NCI-H748 treated with DMSO at 0.1 percent for 48 hours (cell line): Measurements from ENCODE around the gene EXOC3L4.
A peak's percentile ranks its signal among the peaks of the same experiment; 100 is the strongest.
"Not testable (repeated sequence)": the region's sequence is repeated elsewhere in the genome, so short reads cannot be mapped to it uniquely, and the experiment has no call there.

ENCODE experiments used
- DNase-seq: peaks from one replicate; lab custom pipeline; 2025; lab: John Stamatoyannopoulos, UW

Gene EXOC3L4

GRCh38 chr14:103094406-103095209, at the start of gene EXOC3L4:
Gene EXOC3L4 (plus strand): TSS chr14:103094725. CDS start chr14:103100220, 5,495 bp downstream.
- DNase-seq: no peak

GRCh38 chr14:103045371-103045869, 49.1 kb upstream of the EXOC3L4 start:
- no peak for DNase-seq

GRCh38 chr14:103047453-103047852, 47.1 kb upstream of the EXOC3L4 start:
- DNase-seq: not testable (repeated sequence)

- DNase-seq: no peak
Observed at GRCh38 chr14:103050935-103051334, 43.6 kb upstream of the EXOC3L4 start.

GRCh38 chr14:103052407-103052806, 42.1 kb upstream of the EXOC3L4 start:
- DNase-seq: no peak

GRCh38 chr14:103055695-103056094, 38.8 kb upstream of the EXOC3L4 start:
- no peak for DNase-seq

- peak; percentile 59 for DNase-seq
Observed at GRCh38 chr14:103056322-103057027, 38.0 kb upstream of the EXOC3L4 start.

- no peak for DNase-seq
Observed at GRCh38 chr14:103057028-103057371, 37.5 kb upstream of the EXOC3L4 start.

- peak; percentile 83 for DNase-seq
Observed at GRCh38 chr14:103057372-103058163, 37.0 kb upstream of the EXOC3L4 start, which contains the start of gene CDC42BPB. Gene CDC42BPB (minus strand): TSS chr14:103057549. CDS start chr14:103057173, 376 bp downstream.

- no peak for DNase-seq
Observed at GRCh38 chr14:103058164-103059055, 36.1 kb upstream of the EXOC3L4 start.

GRCh38 chr14:103059556-103059955, 35.0 kb upstream of the EXOC3L4 start:
- DNase-seq: no peak

- no peak for DNase-seq
Observed at GRCh38 chr14:103061482-103061976, 33.0 kb upstream of the EXOC3L4 start.

- no peak for DNase-seq
Observed at GRCh38 chr14:103064436-103064835, 30.1 kb upstream of the EXOC3L4 start.

GRCh38 chr14:103064978-103065377, 29.5 kb upstream of the EXOC3L4 start:
- DNase-seq: no peak

- DNase-seq: no peak
Observed at GRCh38 chr14:103065861-103066260, 28.7 kb upstream of the EXOC3L4 start.

GRCh38 chr14:103066399-103066798, 28.1 kb upstream of the EXOC3L4 start:
- no peak for DNase-seq

GRCh38 chr14:103067231-103067954, 27.1 kb upstream of the EXOC3L4 start:
- DNase-seq: no peak

GRCh38 chr14:103068351-103069073, 26.0 kb upstream of the EXOC3L4 start:
- DNase-seq: no peak

GRCh38 chr14:103070263-103070885, 24.2 kb upstream of the EXOC3L4 start:
- DNase-seq: no peak
